DMS114 treated with DMSO at 0.1 percent for 48 hours (cell line): ENCODE results near the gene HSF4.

ENCODE experiments used
- DNase-seq: peaks from one replicate; lab custom pipeline; 2025; ENCODE audit not compliant: unreplicated experiment; lab: John Stamatoyannopoulos, UW

The HSF4 gene

DNA sequence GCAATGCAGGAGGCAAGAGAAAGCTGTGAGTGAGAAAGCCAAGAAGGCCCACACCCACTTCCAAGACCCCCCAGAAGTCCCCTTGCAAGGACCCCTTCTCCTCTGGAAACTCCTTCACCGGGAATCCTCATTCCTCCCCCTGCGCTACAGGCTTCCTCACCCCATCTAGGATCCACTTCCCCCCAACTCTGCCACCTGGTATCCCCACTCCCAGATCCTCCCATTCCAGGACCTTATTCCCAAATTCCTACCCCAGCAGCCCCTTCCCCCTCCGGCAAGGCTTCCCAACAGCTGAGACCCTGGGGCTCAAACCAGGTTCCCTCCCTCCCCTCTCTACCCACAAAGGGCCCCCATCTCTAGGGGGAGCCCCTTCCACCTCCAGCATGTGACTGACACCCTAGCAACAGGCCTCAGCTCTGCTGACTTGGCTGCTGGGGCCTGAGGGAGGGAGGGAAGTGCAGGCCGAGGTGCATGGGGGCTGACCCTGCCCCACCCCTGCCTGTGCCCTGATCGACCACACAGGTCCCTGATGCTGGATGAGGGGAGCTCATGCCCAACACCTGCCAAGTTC, 2.1 kb downstream of the HSF4 start:
- DNase-seq = no peak

DNA sequence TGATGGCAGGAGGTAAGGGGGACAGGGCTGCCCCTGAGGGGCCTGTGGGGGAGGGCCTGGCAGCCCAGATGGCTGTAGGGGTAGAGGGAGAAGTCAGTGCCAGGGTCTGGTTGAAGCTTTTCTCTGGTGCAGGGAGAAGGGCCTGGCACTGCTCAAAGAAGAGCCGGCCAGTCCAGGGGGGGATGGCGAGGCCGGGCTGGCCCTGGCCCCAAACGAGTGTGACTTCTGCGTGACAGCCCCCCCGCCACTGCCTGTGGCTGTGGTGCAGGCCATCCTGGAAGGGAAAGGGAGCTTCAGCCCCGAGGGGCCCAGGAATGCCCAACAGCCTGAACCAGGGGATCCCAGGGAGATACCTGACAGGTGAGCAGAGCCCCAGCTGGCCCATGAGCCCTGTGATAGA, 3.0 kb downstream of the HSF4 start:
- DNase-seq = no peak

DNA sequence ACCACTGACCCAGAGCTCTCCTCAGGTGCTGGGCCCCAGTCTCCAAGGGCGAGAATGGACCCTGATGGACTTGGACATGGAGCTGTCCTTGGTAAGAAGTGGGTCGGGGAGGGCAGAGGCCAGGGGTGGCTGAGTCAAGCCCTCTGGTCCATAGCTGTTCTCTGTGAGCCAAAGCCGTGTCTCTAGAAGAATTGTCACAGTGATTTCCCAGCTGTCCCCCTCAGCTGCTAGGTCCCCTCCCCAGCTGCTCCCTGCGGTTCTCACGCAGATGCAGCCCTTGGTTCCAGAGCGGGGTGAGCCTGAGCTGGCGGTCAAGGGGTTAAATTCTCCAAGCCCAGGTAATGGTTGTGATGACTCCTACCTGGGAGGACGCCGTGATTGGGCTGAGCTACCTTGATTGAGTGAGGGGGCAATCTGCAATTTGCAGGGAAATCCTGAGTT, 4.5 kb downstream of the HSF4 start:
- no peak for DNase-seq

DNA sequence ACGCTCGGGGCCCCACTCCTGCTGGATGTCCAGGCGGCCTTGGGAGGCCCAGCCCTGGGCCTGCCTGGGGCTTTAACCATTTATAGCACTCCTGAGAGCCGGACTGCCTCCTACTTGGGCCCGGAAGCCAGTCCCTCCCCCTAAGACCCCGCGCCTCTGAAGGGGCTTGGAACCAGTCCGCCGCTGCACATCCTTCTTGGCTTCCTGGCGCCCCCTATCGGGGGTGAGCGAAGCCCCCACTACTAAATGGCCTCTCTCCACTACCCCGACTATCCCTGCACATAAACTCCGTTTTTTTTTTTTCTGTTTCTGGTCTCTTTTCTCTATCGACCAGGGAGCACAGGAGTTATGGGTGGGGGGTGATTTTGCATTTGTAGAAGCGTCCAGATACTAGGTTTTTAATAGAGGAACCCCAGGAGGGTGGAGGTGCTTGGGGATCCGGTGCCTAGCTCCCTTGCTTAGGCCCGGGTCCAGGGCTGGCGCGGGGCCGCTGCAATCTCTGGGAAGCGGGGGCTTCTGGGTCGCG, 5.2 kb downstream of the HSF4 start:
- DNase-seq = no peak

DNA sequence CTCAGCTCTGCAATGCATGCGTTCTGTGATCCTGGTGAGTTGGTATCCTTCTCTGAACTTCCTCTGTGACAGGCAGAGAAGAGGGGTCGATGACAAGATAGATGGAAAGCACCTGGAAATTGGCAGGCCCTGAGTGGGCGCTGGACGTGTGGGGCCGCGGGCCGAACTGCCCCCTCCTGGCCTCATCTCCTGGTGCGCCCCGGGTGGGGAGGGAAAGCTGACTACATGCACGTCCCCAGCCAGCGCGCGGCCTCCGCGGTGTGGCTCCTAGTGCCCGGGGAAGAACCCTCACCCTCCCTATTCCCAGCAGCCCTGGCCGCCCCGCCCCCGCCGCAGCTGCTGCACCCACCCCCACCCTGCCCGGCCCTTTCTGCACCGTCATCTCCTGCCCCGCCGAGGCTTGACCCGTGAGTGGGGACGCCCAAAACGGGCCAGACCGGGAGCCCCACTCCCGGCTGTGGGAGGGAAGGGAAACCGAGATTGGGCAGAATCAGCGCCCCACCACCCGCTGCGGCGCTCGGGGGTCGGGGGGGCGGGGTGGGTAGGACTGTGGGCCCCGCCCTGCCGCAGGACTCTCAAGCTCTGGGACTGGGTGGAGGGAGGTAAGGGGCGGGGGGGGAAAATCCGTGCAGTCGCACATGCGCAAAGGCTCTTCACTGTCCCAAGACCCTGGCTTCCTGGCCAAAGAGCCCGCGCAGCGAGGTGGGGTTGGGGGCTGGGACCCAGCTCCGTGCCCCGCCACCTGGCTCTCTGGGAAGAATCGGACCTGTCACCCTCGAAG, 5.8 kb downstream of the HSF4 start, which contains the start of gene NOL3:
TSS of gene NOL3 (plus strand) at position 371 of the 781 bp plus-strand sequence.
- DNase-seq = peak; percentile 73

DNA sequence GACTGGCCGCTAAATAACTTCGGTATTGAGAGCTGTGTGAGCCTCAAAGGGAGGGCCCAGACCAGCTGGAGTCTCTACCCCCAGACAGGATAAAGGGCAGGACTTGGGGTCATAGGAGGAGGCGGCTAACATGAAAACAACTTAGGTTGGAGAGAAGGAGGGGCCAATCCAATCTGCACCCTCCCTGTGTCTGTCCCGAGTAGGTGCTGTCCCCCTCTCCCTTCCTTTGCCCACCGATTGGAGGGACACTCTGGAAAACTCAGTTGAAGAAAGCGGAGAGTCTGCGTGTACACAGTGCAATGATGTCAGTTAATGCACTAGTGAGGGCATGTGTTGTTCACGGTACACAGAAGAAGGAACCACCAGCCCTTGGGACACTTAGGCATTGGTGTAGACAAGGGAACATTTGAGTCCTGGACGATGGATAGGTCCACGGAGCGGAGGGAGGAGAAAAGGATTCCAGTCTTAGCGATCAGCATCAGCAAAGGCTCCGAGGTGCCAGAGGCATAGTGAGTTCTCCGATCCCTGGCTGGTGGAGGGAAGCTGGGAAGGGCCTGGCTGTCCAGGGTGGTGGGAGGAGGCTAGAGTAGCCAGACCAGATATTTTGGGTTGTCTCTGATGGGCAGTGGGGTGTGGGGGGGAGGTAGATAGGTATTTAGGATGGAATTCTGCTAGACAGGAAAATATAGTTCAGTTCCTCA, 6.6 kb downstream of the HSF4 start:
- no peak for DNase-seq

DNA sequence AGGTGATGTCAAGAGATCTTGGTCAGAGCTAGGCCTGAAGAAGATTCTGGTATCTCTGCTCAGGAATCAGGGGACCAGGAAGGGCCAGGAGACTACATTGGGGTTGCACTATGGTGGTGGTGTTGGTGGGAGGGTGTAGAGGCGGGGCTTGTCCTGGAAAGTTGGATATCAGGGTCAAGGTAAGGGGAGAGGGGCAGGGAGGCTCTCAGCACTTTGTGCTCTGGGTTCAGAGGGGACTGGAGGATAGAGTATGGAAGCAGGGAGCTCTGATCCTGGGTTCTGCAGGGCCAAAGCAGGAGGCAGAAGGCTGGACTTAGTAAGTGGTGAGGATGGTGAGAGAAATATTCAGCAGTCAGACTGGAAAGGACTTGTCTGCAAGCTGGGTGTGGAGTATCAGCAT, 8.8 kb downstream of the HSF4 start:
- no peak for DNase-seq

DNA sequence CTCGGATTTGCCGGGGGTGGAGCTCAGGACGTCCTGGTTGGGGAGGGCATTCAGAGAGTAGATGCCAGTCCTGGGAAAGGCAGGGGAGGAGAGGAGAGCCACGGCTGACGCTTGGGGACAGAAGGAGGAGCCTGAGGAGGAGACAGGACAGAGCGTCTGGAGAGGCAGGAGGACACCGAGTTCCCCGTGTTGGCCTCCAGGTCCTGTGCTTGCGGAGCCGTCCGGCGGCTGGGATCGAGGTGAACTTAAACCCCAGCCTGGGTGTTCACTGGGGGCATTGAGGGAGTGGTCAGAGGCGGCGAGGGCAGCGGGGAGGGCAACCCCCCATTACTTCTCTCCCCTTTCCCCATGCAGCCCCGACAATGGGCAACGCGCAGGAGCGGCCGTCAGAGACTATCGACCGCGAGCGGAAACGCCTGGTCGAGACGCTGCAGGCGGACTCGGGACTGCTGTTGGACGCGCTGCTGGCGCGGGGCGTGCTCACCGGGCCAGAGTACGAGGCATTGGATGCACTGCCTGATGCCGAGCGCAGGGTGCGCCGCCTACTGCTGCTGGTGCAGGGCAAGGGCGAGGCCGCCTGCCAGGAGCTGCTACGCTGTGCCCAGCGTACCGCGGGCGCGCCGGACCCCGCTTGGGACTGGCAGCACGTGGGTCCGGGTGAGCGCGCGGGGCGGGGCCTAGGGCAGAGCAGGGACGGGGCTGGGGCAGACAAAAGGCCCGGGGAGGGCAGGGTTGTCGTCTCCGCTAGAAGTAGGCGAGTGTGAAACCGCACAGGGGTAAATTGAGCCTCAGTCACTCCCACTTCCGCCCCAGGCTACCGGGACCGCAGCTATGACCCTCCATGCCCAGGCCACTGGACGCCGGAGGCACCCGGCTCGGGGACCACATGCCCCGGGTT, 9.5 kb downstream of the HSF4 start:
- peak; percentile 73 for DNase-seq

DNA sequence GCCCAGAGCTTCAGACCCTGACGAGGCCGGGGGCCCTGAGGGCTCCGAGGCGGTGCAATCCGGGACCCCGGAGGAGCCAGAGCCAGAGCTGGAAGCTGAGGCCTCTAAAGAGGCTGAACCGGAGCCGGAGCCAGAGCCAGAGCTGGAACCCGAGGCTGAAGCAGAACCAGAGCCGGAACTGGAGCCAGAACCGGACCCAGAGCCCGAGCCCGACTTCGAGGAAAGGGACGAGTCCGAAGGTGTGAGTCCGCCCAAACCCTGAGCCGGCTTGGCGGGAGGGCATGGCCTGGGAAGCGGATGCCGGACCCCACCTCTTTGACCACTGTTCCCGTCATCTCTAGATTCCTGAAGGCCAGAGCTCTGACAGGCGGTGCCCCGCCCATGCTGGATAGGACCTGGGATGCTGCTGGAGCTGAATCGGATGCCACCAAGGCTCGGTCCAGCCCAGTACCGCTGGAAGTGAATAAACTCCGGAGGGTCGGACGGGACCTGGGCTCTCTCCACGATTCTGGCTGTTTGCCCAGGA, 10.2 kb downstream of the HSF4 start:
- DNase-seq = no peak

DNA sequence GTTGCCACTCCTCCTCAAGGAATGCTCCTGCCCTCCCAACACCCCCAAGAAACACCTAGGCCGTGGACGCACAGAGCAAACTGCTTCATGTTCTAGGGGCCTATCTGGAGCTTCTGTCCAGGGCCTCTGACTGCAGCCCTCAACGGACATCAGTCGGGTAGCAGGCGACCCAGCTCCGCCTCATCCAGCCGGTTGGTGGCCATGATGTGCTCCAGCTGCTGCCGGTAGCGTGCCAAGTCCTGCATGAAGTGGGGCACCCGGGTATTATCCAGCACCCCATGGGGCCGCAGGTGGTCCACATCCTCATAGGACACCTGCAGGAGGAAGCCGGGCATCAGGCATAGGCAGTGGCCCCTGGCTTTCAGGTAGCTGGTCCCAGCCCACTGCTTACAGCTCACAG, 12.1 kb downstream of the HSF4 start:
- no peak for DNase-seq

DNA sequence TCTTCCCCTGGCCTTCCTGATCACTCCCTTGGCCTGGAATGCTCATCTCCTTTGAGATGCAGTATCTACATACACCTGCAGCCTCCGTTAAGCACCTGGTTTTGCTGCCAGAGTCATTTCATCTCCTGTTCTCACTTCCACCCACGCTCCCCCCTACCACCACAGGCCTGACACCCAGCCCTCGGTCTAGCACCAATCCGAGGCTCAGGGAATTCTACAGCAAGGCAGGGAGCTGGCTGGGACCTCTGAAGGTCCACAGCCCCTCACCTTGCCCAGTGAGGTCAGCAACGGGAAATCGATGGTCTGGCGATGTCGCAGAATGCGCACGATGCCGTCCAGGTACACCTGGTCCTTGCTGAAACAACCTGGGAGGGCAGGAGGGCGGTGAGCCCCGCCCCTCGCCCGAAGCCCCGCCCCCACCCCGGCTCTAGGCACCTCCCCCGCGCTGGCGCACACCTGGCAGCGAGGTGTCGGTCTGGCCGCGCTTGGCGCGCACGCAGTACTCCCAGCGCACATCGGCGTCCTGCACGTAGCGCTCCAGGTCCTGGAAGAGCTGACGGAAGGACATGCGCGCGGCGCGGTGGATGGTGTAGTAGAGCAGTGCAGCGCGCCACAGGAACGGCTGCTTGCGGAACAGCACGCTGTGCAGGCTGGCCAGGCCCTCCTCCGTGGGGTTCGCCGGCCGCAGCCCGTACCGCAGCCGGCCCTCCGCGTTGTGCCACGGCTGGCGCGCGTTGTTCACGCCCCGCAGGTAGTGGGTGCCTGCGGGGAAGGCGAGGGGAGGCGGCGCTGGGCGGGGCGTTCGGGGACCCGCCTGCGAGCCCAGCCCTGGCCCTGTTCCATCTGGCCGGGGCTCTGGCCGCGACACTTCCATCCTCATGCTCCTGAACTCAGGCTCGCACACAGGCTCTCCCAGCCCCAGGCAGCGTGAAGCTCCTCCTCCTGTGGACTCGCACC, 13.5 kb downstream of the HSF4 start:
- DNase-seq = no peak

DNA sequence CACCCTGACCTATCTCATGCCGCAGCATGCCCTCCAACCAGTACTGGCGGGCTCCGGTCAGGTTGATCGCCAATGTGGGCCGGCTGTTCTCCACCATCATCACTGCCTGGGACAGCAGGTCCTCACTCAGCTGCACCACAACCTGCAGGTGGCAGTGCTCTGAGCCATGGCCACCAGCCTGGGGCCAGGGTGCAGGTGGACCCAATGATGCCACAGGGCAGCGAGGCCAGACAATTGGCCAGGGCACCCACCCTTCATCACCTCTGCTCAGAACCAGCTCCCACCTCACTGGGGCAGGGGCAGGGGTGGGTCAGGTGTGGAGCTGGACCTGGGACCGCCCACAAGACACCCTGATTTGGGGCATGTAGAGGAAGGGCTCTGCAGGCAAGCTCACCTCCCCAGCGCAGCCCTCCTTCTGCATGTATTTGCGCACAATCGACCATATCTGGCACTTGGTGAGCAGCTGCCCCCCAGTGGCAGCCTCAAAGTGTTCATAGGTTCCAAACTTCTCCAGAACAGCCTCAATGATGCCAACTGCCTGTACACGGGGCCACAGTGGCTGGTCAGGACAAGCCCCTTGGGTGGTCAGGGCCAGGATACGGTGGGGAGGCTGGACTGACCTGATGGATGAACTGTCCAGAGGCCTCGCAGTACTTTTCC, 15.0 kb downstream of the HSF4 start:
- DNase-seq = peak; percentile 45

DNA sequence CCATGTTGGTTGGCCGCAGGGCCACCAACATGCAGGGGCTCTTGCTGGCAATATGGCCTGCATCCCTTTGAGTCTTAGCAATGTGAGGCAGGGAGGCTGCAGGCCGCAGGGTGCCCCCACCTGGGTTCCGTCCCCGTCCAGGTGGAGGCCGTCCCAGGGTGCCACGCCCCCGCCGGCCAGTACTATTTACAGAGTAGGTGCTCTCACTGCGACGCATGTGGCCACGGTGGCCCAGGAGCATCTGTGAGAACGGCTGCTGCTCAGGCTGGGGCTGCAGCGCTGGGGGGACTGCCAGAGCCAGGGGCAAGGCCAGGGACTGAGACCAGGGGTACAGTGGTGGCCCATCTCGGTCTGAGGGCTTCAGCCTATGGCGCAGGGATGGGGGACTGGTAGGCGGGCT, 15.6 kb downstream of the HSF4 start:
- DNase-seq = no peak

DNA sequence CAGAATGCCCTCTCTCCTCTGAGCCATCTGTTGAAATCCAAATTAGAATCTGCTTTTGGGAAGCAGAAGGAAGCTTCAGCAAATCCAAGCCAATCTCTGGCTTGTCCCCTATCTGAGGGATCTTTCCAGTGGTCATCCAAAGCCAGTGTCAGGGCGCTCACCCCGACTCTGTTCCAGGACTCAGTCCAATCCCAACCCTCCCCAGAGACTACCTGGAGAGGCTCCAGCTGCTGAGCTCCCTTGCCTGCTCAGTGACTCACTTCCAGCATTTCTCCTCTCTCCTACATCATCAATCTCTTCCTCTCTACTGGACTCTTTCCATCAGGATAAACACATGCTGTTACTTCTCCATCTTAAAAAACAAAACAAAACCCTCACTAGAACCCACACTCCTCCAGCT, 16.8 kb downstream of the HSF4 start:
- no peak for DNase-seq

DNA sequence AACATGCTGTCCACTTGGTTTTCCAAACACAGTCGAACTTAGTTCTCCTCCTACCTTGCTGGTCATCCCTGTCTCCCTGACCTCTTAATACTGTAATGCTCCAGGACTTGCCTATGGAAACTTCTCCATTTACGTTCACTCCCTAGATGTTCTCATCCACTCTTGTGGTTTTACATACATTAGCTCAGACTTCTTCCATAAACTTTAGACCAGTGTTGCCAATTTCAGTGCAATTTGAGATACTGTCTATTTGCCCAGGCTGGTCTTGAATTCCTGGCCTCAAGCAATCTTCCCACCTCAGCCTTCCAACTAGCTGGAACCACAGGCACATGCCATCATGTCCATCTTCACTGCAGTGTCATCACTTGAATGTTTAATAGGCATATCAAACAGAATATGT, 17.7 kb downstream of the HSF4 start:
- no peak for DNase-seq

DNA sequence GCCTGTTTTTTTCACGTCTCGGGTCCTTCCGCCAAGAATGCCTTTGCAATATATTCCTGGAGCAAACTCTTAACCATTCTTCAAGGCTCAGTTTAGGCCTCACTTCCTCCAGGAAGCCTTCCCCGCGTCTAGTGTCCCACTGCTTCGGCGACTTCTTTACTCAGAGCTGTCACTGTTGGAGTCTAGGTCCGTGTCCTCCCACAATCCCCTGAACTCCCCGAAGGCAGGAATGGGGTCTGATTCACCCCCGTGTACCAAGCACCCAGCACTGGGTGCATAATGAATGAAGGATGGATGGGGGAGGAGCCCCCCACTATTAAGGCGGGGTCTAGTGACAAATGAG, 18.7 kb downstream of the HSF4 start:
- DNase-seq = no peak

DNA sequence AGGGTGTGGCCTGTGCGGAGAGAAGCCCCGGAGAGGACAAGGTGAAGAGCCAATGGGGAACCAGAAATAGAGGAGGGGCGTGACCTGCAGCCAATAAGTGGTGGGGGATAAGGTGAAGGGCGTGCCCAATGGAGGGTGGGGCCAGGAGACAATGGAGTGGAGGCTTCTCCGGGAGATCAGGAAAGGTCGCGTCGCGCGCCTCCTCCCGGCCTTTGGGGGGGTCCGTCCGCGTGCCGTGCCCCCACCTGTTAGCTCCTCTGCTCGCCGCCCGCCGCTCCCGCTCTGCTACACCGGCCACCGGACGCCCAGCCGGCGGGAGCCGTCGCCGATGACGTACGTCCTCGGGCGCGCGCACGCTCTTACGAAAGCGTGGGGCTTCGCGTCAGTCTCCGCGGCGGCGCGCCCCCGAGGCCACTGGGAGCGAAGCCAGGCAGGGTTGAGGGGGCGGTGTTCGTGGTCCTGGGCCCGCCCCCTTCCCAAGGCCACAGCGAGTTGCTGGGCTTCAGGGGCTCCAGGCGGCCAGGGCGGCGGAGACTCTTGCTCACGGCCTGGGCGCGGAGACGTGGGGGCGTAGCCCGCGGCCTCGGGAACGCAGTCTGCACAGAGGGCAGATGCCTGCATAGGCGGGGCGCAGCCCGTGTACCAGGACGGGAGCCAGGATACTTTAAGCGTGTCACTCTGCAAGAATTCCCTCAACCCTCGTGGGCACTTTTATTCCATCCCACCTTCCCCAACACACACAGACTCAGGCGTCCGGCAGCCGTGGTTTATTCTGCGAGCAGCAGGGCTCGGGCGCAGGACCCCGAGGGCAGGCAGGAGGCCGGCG, 19.3 kb downstream of the HSF4 start, which contains the start of gene MATCAP1:
TSS of gene MATCAP1 (minus strand) at position 337 of the 826 bp plus-strand sequence. CDS start 3,353 bp downstream, outside the sequence.
- peak; percentile 99 for DNase-seq

DNA sequence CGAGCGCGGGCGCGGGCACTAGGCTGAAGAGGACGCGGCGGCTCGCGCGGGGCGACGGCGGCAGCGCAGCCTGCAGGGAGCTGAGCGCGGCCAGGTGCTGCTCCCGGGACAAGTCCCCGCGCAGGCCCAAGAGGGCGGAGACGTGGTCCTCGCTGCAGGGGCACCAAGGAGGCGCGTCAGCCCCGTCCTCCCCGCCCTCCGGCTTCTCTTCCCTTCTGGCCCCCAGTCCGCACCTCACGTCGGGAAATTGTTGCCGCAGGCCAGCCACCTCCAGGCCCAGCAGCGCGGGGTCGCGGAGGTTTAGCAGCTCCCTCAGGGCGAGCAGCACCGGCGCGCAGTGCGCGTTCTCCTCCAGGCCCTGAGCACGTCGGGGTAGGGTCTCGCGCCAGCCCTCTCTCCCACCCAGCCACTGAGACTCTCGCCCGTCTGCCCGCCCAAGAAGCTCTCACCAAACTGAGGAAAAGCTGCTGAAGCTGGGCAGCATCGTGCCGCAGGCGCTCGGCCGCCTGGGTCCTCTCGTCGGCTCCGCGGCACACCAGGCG, 20.0 kb downstream of the HSF4 start:
- no peak for DNase-seq
